ENCODE measurements around the gene TRAK2. TPM values are rescaled to one million over a fixed set of nuclear protein-coding genes. Genes with fewer than 3 reads are reported as not detected.
A peak's percentile ranks its signal among the peaks of the same experiment; 100 is the strongest.

TRAK2 gene
- total and polyA plus RNA-seq, 9 of the 15 experiments (the other 6 are each of a cell fraction or from before 2014, with no cell fraction given), result 3.4 to 10.4 (median 7.3) TPM

- no peak overlapping the region; a peak in 1 of 4 replicates for H3K9ac ChIP-seq (ENCODE audit: insufficient read depth in 1 of 2, low read depth in 2 of 2, low read length in 2 of 2)
- H3K4me2 ChIP-seq (ENCODE audit: insufficient read depth, low read length), result no peak overlapping the region
- DNase-seq (ENCODE audit: extremely low read depth in 1 of 4, low spot score in 3 of 4), result peak in 1 of 4 experiments; percentile 9
- H3K9me3 ChIP-seq (replicated peaks; ENCODE audit: control insufficient read depth, insufficient read depth, low read depth, low read length), result no peaks in the 10 kb centered on the region
- H3K27ac ChIP-seq (ENCODE audit: extremely low read depth, low read depth, low read length), result no peak overlapping the region
- H3K36me3 ChIP-seq (ENCODE audit: control insufficient read depth, insufficient read depth, low read length), result no peaks in the 10 kb centered on the region
- FAIRE-seq, result no peak
- in situ Hi-C loops (cut with MboI) (no loop called here), intact Hi-C loops (cut with micrococcal nuclease) (loop anchor here (5.0 kb wide), 1 partner anchor 110 kb away; no protein-coding TSS in a partner anchor)
- no peaks in the 10 kb centered on the region; a peak in 1 of 5 replicates for H3K4me1 ChIP-seq (replicated peaks in 1 of 2; ENCODE audit: control insufficient read depth in 2 of 2, insufficient read depth in 2 of 2, low read length in 2 of 2)
- H3K27me3 ChIP-seq (ENCODE audit: control insufficient read depth in 2 of 2, insufficient read depth in 2 of 2, low read length in 2 of 2), result no peaks in the 10 kb centered on the region
- ChIA-PET POLR2A (no interaction called here), CTCF (ENCODE audit: low intra/inter-chr PET ratio) (no interaction called here)
- WGBS (ENCODE audit: insufficient coverage, low coverage, missing lambda C conversion rate), result 42% methylated on average over 4 of the region's 4 CpGs
- H3K79me2 ChIP-seq (ENCODE audit: control insufficient read depth, insufficient read depth, low read length), result no peaks in the 10 kb centered on the region
- no TSS peak for BruUV-seq (replicated peaks)
- no peak overlapping the region for H3K4me3 ChIP-seq
- no peaks in the 10 kb centered on the region for H4K20me1 ChIP-seq (replicated peaks; ENCODE audit: control insufficient read depth, insufficient read depth, low read length)
- H2AFZ ChIP-seq (ENCODE audit: low read depth, low read length), result no peak overlapping the region
- H3K9me1 ChIP-seq (ENCODE audit: control insufficient read depth, insufficient read depth, low read length), result no peaks in the 10 kb centered on the region
- ATAC-seq, result peak; percentile 36; the same call in 2 of the 3 replicates
- TF ChIP-seq CREBBP (IDR thresholded peaks at IDR 0.05; ENCODE audit: low read depth, low read length) (no peak), PRDM10 (IDR thresholded peaks at IDR 0.05; ENCODE audit: partially characterized antibody) (no peak), CBX3 (IDR thresholded peaks at IDR 0.05; ENCODE audit: borderline replicate concordance in 1 of 2, low read length in 2 of 2) (no peak), RBBP5 (IDR thresholded peaks at IDR 0.05; ENCODE audit: borderline replicate concordance, insufficient read depth, low read length, poor library complexity, severe bottlenecking) (no peak), SFPQ (IDR thresholded peaks at IDR 0.05; ENCODE audit: low read depth, low read length) (no peak), ZNF280B (CRISPR knock-in tag; IDR thresholded peaks at IDR 0.05) (no peak), SNRNP70 (optimal IDR thresholded peaks at IDR 0.05; ENCODE audit: low read depth, low read length) (no peak), KDM5B (IDR thresholded peaks at IDR 0.05; ENCODE audit: insufficient replicate concordance, low read depth, low read length) (no peak), MAFK (IDR thresholded peaks at IDR 0.05; ENCODE audit: low read length) (no peak), ATF4 (CRISPR knock-in tag; IDR thresholded peaks at IDR 0.05) (no peak), ELF4 (CRISPR knock-in tag; IDR thresholded peaks at IDR 0.05) (no peak), HBP1 (CRISPR knock-in tag; IDR thresholded peaks at IDR 0.05) (no peak)
Measured at GRCh38 chr2:201347138-201347537, 104.1 kb downstream of the TRAK2 start.

All from K562 (cell line).